OCI-LY7 (cell line): Measurements from ENCODE around the gene TMEM190. TPM values are rescaled to one million over a fixed set of nuclear protein-coding genes. Genes with fewer than 3 reads are reported as not detected.

Source experiments
- BruUV-seq: library from RNA; stranded (reverse); fragments of 400-500 nt; replicated peaks from 2 replicates; lab custom pipeline; 2021; lab: Mats Ljungman, UMichigan
- CTCF ChIA-PET: fragments of 300-600 bp; sonication (Branson Sonifier 250); formaldehyde crosslinking; loops from one replicate; lab custom pipeline; 2022; ENCODE audit warnings: antibody characterized with exemption; ENCODE audit not compliant: unreplicated experiment; lab: Charles Lee
- POLR2A ChIA-PET: fragments of 300-600 bp; sonication (Branson Sonifier 250); formaldehyde crosslinking; loops from one replicate; lab custom pipeline; 2022; ENCODE audit warnings: antibody characterized with exemption; lab: Charles Lee
- DNase-seq: peaks from one replicate; pipeline ENCODE4 v3.0.0-alpha.2; 2015; ENCODE audit warnings: low spot score
- H2AFZ ChIP-seq: fragments of 200-600 bp; sonication (generic), shearing (Covaris generic); 2 replicates; pipeline ENCODE4 v1.6.1; 2014; ENCODE audit warnings: mild to moderate bottlenecking, antibody characterized with exemption, low read length, moderate library complexity
- H3K27ac ChIP-seq: fragments of 200-600 bp; sonication (generic); 2 replicates; pipeline ENCODE4 v1.5.1; 2014; ENCODE audit warnings: mixed run types, low read depth, mild to moderate bottlenecking, moderate library complexity, low read length, inconsistent platforms; ENCODE audit not compliant: poor library complexity, severe bottlenecking
- H3K36me3 ChIP-seq: fragments of 200-600 bp; sonication (generic); 2 replicates; pipeline ENCODE4 v1.6.1; 2014; ENCODE audit warnings: mild to moderate bottlenecking, antibody characterized with exemption, low read length, moderate library complexity, mixed read lengths; ENCODE audit not compliant: insufficient read depth
- H3K4me1 ChIP-seq: fragments of 200-600 bp; sonication (generic); 2 replicates; pipeline ENCODE4 v1.5.1; 2014; ENCODE audit warnings: mild to moderate bottlenecking, low read length; ENCODE audit not compliant: insufficient read depth, poor library complexity, severe bottlenecking
- H3K4me2 ChIP-seq: fragments of 200-600 bp; sonication (generic); 2 replicates; pipeline ENCODE4 v1.6.1; 2014; ENCODE audit warnings: mild to moderate bottlenecking, low read length
- H3K4me3 ChIP-seq: fragments of 200-600 bp; sonication (generic); 2 replicates; pipeline ENCODE4 v1.5.1; 2014; ENCODE audit warnings: mild to moderate bottlenecking, low read depth, low read length; ENCODE audit not compliant: poor library complexity, severe bottlenecking
- H3K79me2 ChIP-seq: fragments of 200-600 bp; sonication (generic); 2 replicates; pipeline ENCODE4 v1.6.1; 2016; ENCODE audit warnings: low read depth, mild to moderate bottlenecking, low read length, moderate library complexity, mixed read lengths; ENCODE audit not compliant: insufficient read depth
- H3K9me2 ChIP-seq: fragments of 200-600 bp; sonication (generic); 2 replicates; pipeline ENCODE4 v1.6.1; 2016; ENCODE audit warnings: mild to moderate bottlenecking, low read length, mixed read lengths; ENCODE audit not compliant: insufficient read depth
- H3K9me3 ChIP-seq: fragments of 200-600 bp; sonication (generic); 2 replicates; pipeline ENCODE4 v1.6.1; 2014; ENCODE audit warnings: mild to moderate bottlenecking, mixed run types, low read length, mixed read lengths
- H4K20me1 ChIP-seq: fragments of 200-600 bp; sonication (generic); 2 replicates; pipeline ENCODE4 v1.6.1; 2014; ENCODE audit warnings: mild to moderate bottlenecking, antibody characterized with exemption, low read length, moderate library complexity, mixed read lengths; ENCODE audit not compliant: insufficient read depth
- CTCF ChIP-seq: fragments of 200-600 bp; sonication (generic); conservative IDR thresholded peaks from 2 replicates; pipeline ENCODE4 v1.5.1; 2014; ENCODE audit warnings: mild to moderate bottlenecking, antibody characterized with exemption, low read length, moderate library complexity, mixed read lengths
- EZH2phosphoT487 ChIP-seq: fragments of 200-600 bp; sonication (generic); IDR thresholded peaks from 2 replicates; pipeline ENCODE4 v1.6.1; 2018; ENCODE audit warnings: low read depth, borderline replicate concordance, mild to moderate bottlenecking, mixed run types, antibody characterized with exemption, low read length, moderate library complexity, mixed read lengths
- intact Hi-C: fragments of 100-400 bp; cut with micrococcal nuclease; formaldehyde crosslinking; loops from one replicate; pipeline ENCODE4 v1.10.0; 2022; ENCODE audit not compliant: unreplicated experiment
- total RNA-seq, 2 experiments: library from RNA; depleted of rRNA in 1 of 2; stranded (reverse); fragments of >200 nt in 1 of 2; shearing (Covaris generic) in 1 of 2; gene quantifications; 2 replicates each; pipeline ENCODE4 v1.2.3, GENCODE V29; 2014 to 2022

The TMEM190 gene
- total RNA-seq, 2 experiments from 2014 or later = not detected

DNA sequence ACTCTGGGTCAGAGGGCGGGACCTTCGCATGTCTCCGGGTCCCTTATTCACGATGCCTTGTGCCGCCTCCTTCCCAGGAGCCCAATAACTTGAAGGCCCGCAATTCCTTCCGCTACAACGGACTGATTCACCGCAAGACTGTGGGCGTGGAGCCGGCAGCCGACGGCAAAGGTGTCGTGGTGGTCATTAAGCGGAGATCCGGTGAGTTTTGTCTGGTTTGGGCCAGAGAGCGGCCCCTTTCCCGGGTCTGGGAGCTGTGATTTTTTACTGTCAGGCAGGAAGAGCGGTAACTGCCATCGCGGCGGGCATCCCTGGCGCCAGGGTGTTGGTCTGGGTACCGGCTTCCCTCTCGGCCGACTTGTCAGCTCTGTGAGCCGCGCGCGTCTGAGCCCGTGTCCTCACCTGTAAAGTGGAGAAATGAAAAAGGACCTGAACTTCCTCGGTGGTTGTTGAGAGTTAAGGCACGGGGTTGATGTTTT, 9.9 kb downstream of the TMEM190 start:
- Histone ChIP-seq H4K20me1 (peaks cover 27% of the 10 kb centered on the region), H3K4me1 (peaks cover 47% of the 10 kb centered on the region), H3K79me2 (peaks cover 44% of the 10 kb centered on the region), H2AFZ (no peak overlapping the region), H3K27ac (peak overlapping the region; percentile 91), H3K9me3 (no peaks in the 10 kb centered on the region), H3K9me2 (no peaks in the 10 kb centered on the region), H3K4me3 (peak overlapping the region; percentile 87), H3K4me2 (peak overlapping the region; percentile 98), H3K36me3 (peaks cover 57% of the 10 kb centered on the region)
- intact Hi-C loops = no loop called here
- TF ChIP-seq CTCF = no peak
- TF ChIP-seq EZH2phosphoT487 = no peak
- DNase-seq = no peak
- ChIA-PET CTCF (no interaction called here), POLR2A (no interaction called here)
- no TSS peak for BruUV-seq

- DNase-seq = no peak
- no TSS peak for BruUV-seq
- H3K4me1 ChIP-seq = peaks cover 45% of the 10 kb centered on the region
- peak overlapping the region; percentile 87 for H3K4me3 ChIP-seq
- H2AFZ ChIP-seq = no peak overlapping the region
- H4K20me1 ChIP-seq = peaks cover 27% of the 10 kb centered on the region
- intact Hi-C loops = no loop called here
- peak overlapping the region; percentile 91 for H3K27ac ChIP-seq
- ChIA-PET CTCF (interaction anchor here (1.1 kb wide), 1 partner anchor 32 kb away, joined by 3 read pairs; no protein-coding TSS in a partner anchor), POLR2A (no interaction called here)
- H3K9me2 ChIP-seq = no peaks in the 10 kb centered on the region
- H3K36me3 ChIP-seq = peaks cover 58% of the 10 kb centered on the region
- peak overlapping the region; percentile 98 for H3K4me2 ChIP-seq
- no peak for TF ChIP-seq EZH2phosphoT487
- TF ChIP-seq CTCF = no peak
- H3K79me2 ChIP-seq = peaks cover 42% of the 10 kb centered on the region
- H3K9me3 ChIP-seq = no peaks in the 10 kb centered on the region
These were observed 11.3 kb downstream of the TMEM190 start for GRCh38 chr19:55387736-55388497.
